Raji (cell line): ENCODE measurements around the gene CCDC9.

Experiments used
- POLR2A ChIP-seq: IDR thresholded peaks from 2 replicates; pipeline ENCODE4 v1.6.1; 2011; ENCODE audit warnings: low read depth, low read length, control low read depth; ENCODE audit not compliant: insufficient read depth

The CCDC9 gene

GRCh38 chr19:47302249-47302648 lies 45.9 kb downstream of the CCDC9 start:
- TF ChIP-seq POLR2A = no peak

DNA sequence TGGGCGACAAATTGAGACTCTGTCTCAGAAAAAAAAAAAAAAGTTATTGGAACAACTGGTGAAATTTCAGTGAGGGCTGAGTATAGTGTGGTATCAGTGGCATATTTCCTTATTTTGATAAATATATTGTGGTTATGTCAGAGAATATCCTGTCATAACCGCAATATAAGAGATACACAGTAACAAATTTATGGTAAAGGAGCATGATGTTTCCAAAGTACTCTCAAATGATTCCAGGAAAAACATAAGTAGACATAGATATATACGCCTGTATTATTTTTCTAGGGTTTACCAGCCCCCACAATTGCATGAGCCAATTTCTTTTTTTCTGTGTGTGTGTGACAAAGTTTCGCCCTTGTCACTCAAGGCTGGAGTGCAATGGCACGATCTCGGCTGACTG lies 47.6 kb downstream of the CCDC9 start:
- no peak for TF ChIP-seq POLR2A

DNA sequence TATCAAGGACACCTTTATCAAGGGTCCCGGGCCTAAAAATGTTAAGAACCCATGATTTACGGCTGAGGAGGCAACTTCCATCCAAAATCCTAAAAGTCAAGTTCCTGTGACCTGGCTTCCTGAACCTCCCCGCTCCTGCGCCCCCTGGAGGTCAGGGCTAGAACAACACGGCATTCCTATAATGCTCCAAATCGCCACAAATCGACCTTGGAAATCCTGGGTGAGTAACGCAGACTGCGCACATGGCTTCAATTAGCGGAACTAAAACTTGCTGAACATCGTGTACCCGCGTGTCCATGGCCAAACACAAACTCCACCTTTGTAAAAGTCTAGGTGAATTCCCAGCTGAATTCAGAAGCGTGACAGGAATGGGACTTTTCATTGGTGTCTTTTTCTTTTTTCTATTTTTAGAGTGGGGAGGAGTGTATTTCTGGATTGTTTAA lies 49.0 kb downstream of the CCDC9 start:
- no peak for TF ChIP-seq POLR2A

GRCh38 chr19:47306303-47306702 lies 50.0 kb downstream of the CCDC9 start:
- TF ChIP-seq POLR2A = no peak

DNA sequence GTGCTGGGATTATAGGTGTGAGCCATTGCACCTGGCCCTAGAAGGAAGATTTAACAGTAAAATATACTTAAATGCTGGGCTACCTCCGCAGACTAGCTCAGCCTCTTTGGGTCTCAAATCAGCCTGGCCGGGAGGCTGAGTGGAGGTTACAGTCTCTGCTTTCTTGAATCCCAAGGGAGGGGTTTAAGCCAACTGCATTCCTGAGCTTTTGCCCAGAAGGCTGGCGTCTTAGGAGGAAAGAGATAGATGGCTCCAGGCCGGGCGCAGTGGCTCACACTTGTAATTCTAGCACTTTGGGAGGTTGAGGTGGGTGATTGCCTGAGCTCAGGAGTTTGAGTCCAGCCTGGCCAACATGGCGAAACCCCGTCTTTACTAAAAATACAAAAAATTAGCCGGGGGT lies 52.7 kb downstream of the CCDC9 start:
- TF ChIP-seq POLR2A = no peak

DNA sequence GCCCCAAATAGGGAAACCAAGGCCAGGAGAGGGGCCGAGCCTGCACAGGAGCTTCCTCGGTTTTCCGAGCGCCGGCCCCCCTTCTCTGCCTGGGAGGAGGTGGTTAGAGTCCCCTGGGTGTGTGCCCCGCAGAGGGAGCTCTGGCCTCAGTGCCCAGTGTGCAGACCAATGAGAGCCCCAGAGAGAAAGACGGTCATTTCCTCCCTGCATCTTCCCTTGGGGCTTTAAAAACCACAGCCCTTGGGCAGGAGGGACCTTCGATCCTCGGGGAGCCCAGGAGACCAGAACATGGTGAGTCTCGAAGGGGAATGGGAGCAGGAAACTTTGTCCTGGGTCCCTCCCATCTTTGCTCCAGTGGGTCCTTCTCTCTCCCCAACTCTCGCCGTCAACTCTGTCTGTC lies 53.3 kb downstream of the CCDC9 start, which contains the start of gene C5AR1:
Gene C5AR1 (plus strand): TSS at position 254 of the 400 bp plus-strand sequence. CDS start 35 bp downstream, at position 289.
- no peak for TF ChIP-seq POLR2A

GRCh38 chr19:47310323-47310722 lies 54.0 kb downstream of the CCDC9 start:
- no peak for TF ChIP-seq POLR2A

GRCh38 chr19:47310819-47311218 lies 54.5 kb downstream of the CCDC9 start:
- TF ChIP-seq POLR2A = no peak

- TF ChIP-seq POLR2A = no peak
Observed at GRCh38 chr19:47312366-47313006, 56.2 kb downstream of the CCDC9 start.

DNA sequence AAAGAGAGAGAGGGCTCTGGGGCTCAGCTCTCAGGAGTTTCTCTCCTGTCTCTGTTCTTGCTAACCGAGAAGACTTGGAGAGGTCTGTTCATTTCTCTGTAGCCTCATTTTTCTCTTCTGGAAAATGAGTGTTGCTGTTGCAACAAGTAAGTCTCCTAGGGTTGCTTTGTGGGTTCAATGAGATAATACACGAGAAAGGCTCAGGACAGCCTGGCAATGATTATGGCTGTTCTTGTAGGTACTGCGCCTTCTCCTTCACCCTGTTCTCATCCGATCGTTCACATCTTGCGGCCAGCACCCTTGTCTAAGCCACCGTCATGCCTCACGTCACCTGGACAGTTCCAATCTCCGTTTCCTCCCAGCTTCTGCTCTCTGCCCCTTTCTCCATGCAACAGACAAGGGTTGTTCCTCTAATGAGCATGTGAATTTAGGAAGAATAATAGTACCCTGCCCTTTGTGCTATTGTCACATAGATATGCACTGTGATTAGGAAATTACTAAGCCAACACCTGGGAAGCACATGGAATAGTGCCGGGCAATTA lies 57.5 kb downstream of the CCDC9 start:
- no peak for TF ChIP-seq POLR2A

DNA sequence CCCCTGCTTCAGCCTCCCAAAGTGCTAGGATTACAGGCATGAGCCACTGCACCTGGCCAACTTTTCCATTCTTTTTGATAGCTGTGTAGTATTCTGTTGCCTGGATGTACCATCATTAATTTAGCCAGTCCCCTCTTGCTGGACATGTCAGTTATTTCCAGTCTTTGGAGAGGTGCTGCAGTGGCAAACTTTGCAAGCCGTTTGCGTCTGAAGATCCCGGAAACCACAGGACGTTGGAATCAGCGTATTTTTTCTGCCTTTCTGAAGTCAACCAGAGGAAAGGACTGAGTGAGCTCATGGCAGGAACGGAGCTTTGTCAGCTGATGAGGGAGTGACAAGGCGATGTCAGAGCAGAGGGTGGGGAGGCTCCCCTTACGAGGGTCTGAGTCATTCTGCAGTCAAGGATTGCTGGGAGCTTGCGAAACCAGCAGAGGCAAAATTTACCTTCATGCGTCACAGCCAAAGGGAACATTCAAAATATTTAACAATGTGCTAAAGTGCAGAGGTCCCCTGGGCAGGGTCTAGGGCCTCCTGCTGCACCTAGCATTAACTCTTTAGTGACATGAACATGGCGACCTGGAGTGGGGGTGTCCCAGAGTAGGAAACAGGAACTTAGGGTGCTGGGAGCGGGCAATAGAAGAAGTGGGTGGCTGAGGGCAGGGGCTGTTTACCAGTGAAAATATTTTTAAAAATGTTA lies 58.9 kb downstream of the CCDC9 start:
- no peak for TF ChIP-seq POLR2A

DNA sequence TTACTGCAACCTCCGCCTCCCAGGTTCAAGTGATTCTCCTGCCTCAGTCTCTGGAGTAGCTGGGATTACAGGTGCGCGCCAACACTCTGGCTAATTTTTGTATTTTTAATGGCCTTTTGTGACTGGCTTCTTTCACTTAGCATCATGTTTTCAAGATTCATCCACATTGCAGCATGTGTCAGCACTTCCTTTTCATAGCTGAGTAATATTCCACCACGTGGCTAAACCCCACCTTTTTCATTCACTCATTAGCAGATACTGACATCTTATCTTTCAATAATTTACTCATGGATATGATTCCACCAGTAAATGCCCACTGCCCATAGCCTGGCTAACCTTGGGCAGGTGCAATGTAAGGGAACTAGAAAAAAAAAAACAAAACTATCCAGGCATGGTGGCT lies 60.2 kb downstream of the CCDC9 start:
- TF ChIP-seq POLR2A = no peak

DNA sequence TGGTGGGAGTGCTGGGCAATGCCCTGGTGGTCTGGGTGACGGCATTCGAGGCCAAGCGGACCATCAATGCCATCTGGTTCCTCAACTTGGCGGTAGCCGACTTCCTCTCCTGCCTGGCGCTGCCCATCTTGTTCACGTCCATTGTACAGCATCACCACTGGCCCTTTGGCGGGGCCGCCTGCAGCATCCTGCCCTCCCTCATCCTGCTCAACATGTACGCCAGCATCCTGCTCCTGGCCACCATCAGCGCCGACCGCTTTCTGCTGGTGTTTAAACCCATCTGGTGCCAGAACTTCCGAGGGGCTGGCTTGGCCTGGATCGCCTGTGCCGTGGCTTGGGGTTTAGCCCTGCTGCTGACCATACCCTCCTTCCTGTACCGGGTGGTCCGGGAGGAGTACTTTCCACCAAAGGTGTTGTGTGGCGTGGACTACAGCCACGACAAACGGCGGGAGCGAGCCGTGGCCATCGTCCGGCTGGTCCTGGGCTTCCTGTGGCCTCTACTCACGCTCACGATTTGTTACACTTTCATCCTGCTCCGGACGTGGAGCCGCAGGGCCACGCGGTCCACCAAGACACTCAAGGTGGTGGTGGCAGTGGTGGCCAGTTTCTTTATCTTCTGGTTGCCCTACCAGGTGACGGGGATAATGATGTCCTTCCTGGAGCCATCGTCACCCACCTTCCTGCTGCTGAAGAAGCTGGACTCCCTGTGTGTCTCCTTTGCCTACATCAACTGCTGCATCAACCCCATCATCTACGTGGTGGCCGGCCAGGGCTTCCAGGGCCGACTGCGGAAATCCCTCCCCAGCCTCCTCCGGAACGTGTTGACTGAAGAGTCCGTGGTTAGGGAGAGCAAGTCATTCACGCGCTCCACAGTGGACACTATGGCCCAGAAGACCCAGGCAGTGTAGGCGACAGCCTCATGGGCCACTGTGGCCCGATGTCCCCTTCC lies 63.9 kb downstream of the CCDC9 start:
- no peak for TF ChIP-seq POLR2A
